ENCODE results near the gene IFT43.

The IFT43 gene

DNA sequence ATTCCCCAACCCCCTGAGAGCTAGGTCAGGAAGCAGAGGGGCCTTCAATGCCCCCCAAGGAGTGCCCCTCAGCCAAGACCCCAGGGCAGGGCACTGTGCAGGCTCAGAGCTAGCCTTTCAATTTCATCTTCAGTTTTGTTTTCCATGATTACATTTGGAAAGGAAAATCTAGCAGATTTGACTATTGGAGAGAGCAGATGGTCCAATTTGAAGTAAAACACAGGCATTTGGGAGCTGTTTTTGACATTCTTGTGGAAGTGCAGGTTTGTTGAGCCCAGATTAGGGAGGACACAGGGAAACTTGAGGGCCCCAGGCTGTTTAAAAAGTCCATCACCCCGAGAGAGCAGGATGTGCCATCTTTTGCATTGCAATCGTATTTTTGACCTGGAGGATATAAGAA, 107.5 kb downstream of the IFT43 start:
- Histone ChIP-seq H3K9ac (ENCODE audit: low read depth, low read length) (no peak overlapping the region), H3K4me3 (ENCODE audit: low read depth, low read length) (no peak overlapping the region), H3K27ac (ENCODE audit: low read depth, low read length) (no peak overlapping the region), H3K36me3 (ENCODE audit: control insufficient read depth, insufficient read depth, low read length) (no peaks in the 10 kb centered on the region), H3K27me3 (ENCODE audit: control insufficient read depth, insufficient read depth, low read length) (no peaks in the 10 kb centered on the region), H3K4me1 (ENCODE audit: control insufficient read depth, insufficient read depth, low read length) (peaks cover 9% of the 10 kb centered on the region), H3K9me3 (ENCODE audit: control insufficient read depth, insufficient read depth, low read length) (no peaks in the 10 kb centered on the region)

- Histone ChIP-seq H3K4me3 (ENCODE audit: low read depth, low read length) (no peak overlapping the region), H3K9ac (ENCODE audit: low read depth, low read length) (no peak overlapping the region), H3K27me3 (ENCODE audit: control insufficient read depth, insufficient read depth, low read length) (no peaks in the 10 kb centered on the region), H3K36me3 (ENCODE audit: control insufficient read depth, insufficient read depth, low read length) (no peaks in the 10 kb centered on the region), H3K9me3 (ENCODE audit: control insufficient read depth, insufficient read depth, low read length) (no peaks in the 10 kb centered on the region), H3K4me1 (ENCODE audit: control insufficient read depth, insufficient read depth, low read length) (no peaks in the 10 kb centered on the region), H3K27ac (ENCODE audit: low read depth, low read length) (no peak overlapping the region)
Measured at GRCh38 chr14:76096257-76096656, 110.7 kb downstream of the IFT43 start.

- H3K4me1 ChIP-seq (ENCODE audit: control insufficient read depth, insufficient read depth, low read length): no peaks in the 10 kb centered on the region
- no peak overlapping the region for H3K9ac ChIP-seq (ENCODE audit: low read depth, low read length)
- no peak overlapping the region for H3K4me3 ChIP-seq (ENCODE audit: low read depth, low read length)
- H3K27ac ChIP-seq (ENCODE audit: low read depth, low read length): no peak overlapping the region
- no peaks in the 10 kb centered on the region for H3K9me3 ChIP-seq (ENCODE audit: control insufficient read depth, insufficient read depth, low read length)
- no peaks in the 10 kb centered on the region for H3K27me3 ChIP-seq (ENCODE audit: control insufficient read depth, insufficient read depth, low read length)
- H3K36me3 ChIP-seq (ENCODE audit: control insufficient read depth, insufficient read depth, low read length): no peaks in the 10 kb centered on the region
Measured at GRCh38 chr14:76097547-76097946, 112.0 kb downstream of the IFT43 start.

- no peak overlapping the region for H3K27ac ChIP-seq (ENCODE audit: low read depth, low read length)
- no peaks in the 10 kb centered on the region for H3K4me1 ChIP-seq (ENCODE audit: control insufficient read depth, insufficient read depth, low read length)
- H3K4me3 ChIP-seq (ENCODE audit: low read depth, low read length): no peak overlapping the region
- no peak overlapping the region for H3K9ac ChIP-seq (ENCODE audit: low read depth, low read length)
- H3K36me3 ChIP-seq (ENCODE audit: control insufficient read depth, insufficient read depth, low read length): no peaks in the 10 kb centered on the region
- H3K9me3 ChIP-seq (ENCODE audit: control insufficient read depth, insufficient read depth, low read length): no peaks in the 10 kb centered on the region
- no peaks in the 10 kb centered on the region for H3K27me3 ChIP-seq (ENCODE audit: control insufficient read depth, insufficient read depth, low read length)
Measured at GRCh38 chr14:76098047-76098446, 112.5 kb downstream of the IFT43 start.

- no peaks in the 10 kb centered on the region for H3K4me1 ChIP-seq (ENCODE audit: control insufficient read depth, insufficient read depth, low read length)
- no peak overlapping the region for H3K27ac ChIP-seq (ENCODE audit: low read depth, low read length)
- no peaks in the 10 kb centered on the region for H3K27me3 ChIP-seq (ENCODE audit: control insufficient read depth, insufficient read depth, low read length)
Measured at GRCh38 chr14:76098916-76099675, 113.5 kb downstream of the IFT43 start.

GRCh38 chr14:76100236-76100635, 114.7 kb downstream of the IFT43 start:
- Histone ChIP-seq H3K36me3 (ENCODE audit: control insufficient read depth, insufficient read depth, low read length) (no peaks in the 10 kb centered on the region), H3K9ac (ENCODE audit: low read depth, low read length) (no peak overlapping the region), H3K27ac (ENCODE audit: low read depth, low read length) (no peak overlapping the region), H3K9me3 (ENCODE audit: control insufficient read depth, insufficient read depth, low read length) (no peaks in the 10 kb centered on the region), H3K27me3 (ENCODE audit: control insufficient read depth, insufficient read depth, low read length) (no peaks in the 10 kb centered on the region), H3K4me3 (ENCODE audit: low read depth, low read length) (no peak overlapping the region), H3K4me1 (ENCODE audit: control insufficient read depth, insufficient read depth, low read length) (no peaks in the 10 kb centered on the region; the same call in 1 of the 2 replicates)

More at GRCh38 chr14:76098916-76099675, 113.5 kb downstream of the IFT43 start:
- Histone ChIP-seq H3K36me3 (ENCODE audit: control insufficient read depth, insufficient read depth, low read length) (no peaks in the 10 kb centered on the region), H3K4me3 (ENCODE audit: low read depth, low read length) (no peak overlapping the region), H3K9ac (ENCODE audit: low read depth, low read length) (no peak overlapping the region), H3K9me3 (ENCODE audit: control insufficient read depth, insufficient read depth, low read length) (no peaks in the 10 kb centered on the region)

DNA sequence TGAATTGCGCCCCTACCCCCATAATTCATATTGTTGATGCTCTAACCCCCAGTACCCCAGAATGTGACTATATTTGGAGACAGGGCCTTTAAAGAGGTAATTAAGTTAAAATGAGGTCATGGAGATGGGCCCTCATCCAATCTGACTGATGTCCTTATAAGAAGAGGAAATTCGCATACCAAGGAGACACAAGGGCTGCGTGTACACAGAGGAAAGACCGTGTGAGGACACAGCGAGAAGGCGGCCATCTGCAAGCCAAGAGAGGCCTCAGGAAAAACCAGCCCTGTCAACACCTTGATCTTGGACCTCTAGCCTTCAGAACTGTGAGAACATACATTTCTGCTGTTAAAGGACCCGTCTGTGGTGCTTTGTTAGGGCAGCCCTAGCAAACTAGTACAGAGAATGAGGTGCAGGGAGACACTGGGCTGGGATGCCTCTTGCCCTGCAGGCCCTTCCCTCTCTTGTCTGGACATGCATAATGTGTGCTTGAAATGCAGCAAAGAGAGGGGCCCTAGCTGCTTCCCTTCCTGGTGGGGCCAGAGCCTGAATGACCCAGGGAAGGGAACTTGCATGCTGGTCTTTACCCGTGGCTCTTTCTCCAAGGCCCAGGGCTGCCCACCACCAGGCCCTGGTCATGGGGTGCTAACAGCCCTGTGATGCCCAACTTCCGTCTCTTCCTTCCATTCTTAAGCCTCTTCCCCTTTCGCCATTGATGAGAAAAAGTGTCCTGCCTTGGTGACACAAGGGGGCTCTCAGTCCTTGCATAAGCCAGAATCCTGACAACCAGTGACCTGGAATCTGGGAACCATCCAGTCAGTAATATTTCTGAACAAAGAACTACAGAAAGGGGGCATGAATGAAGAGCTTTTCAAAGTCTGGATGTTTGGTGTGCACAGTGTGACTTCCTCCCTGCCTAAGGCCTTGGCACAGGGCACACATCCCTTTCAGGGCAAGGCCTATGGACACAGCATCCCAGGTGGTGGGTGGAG, 116.1 kb downstream of the IFT43 start:
- Histone ChIP-seq H3K4me3 (ENCODE audit: low read depth, low read length) (no peak overlapping the region), H3K36me3 (ENCODE audit: control insufficient read depth, insufficient read depth, low read length) (no peaks in the 10 kb centered on the region), H3K9ac (ENCODE audit: low read depth, low read length) (no peak overlapping the region), H3K9me3 (ENCODE audit: control insufficient read depth, insufficient read depth, low read length) (no peaks in the 10 kb centered on the region), H3K27me3 (ENCODE audit: control insufficient read depth, insufficient read depth, low read length) (no peaks in the 10 kb centered on the region; the same call in 1 of the 2 replicates), H3K4me1 (ENCODE audit: control insufficient read depth, insufficient read depth, low read length) (no peaks in the 10 kb centered on the region; the same call in 1 of the 2 replicates), H3K27ac (ENCODE audit: low read depth, low read length) (no peak overlapping the region)

DNA sequence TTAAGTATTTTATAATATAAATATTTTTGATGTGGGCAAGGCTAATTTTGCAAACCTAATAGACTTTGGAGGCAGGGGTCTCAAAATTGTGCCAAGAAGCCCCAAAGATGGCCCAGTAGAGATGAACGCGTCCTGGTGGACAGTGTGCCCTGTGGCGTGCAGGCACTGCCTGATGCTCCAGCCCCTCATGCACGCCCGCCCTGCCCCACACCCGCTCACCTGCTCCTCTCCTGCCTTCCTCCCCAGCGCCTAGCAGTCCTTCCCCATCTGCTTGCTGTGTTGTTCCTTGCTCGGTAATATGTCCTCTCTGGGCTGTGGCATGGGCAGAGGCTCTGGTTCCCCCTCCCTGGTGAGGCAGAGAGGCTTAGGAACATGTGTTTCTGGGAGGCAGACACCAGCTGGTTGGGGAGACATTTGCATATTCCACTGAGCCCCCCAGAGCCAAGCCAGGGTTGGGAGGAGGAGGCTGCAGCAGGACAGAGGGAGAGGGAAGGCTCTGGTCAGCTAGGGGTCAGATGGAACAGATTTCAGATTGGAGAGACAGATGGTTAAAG, 119.3 kb downstream of the IFT43 start:
- Histone ChIP-seq H3K27me3 (ENCODE audit: control insufficient read depth, insufficient read depth, low read length) (no peaks in the 10 kb centered on the region; the same call in 1 of the 2 replicates), H3K9me3 (ENCODE audit: control insufficient read depth, insufficient read depth, low read length) (no peaks in the 10 kb centered on the region), H3K9ac (ENCODE audit: low read depth, low read length) (no peak overlapping the region), H3K27ac (ENCODE audit: low read depth, low read length) (no peak overlapping the region), H3K4me3 (ENCODE audit: low read depth, low read length) (no peak overlapping the region), H3K4me1 (ENCODE audit: control insufficient read depth, insufficient read depth, low read length) (no peaks in the 10 kb centered on the region; the same call in 1 of the 2 replicates), H3K36me3 (ENCODE audit: control insufficient read depth, insufficient read depth, low read length) (no peaks in the 10 kb centered on the region)

DNA sequence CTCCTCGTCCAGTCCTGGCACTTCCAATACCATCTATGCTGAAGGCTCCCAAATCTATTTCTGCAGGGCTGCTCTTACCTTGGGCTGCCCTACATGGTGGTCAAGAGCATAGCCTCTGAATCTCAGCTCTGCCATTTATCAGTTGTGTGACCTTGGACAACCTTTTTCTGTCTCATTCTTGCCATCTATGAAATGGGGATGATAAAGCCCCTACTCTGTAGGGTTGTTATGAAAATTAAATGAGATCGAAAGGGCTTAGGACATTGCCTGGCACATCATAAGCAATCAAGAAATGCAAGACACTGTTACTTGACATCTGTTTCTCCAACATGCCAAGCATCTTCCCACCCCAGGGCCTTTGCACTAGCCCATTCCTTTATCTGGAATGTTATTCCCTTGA, 120.6 kb downstream of the IFT43 start:
- Histone ChIP-seq H3K27me3 (ENCODE audit: control insufficient read depth, insufficient read depth, low read length) (no peaks in the 10 kb centered on the region; the same call in 1 of the 2 replicates), H3K9ac (ENCODE audit: low read depth, low read length) (no peak overlapping the region)

GRCh38 chr14:76109087-76109880, 123.7 kb downstream of the IFT43 start:
- Histone ChIP-seq H3K4me3 (ENCODE audit: low read depth, low read length) (no peak overlapping the region), H3K9me3 (ENCODE audit: control insufficient read depth, insufficient read depth, low read length) (no peaks in the 10 kb centered on the region), H3K4me1 (ENCODE audit: control insufficient read depth, insufficient read depth, low read length) (peaks cover 17% of the 10 kb centered on the region), H3K9ac (ENCODE audit: low read depth, low read length) (no peak overlapping the region), H3K27ac (ENCODE audit: low read depth, low read length) (no peak overlapping the region), H3K36me3 (ENCODE audit: control insufficient read depth, insufficient read depth, low read length) (no peaks in the 10 kb centered on the region), H3K27me3 (ENCODE audit: control insufficient read depth, insufficient read depth, low read length) (peaks cover 1% of the 10 kb centered on the region; the same call in 1 of the 2 replicates)

More for the DNA sequence above, 120.6 kb downstream of the IFT43 start:
- Histone ChIP-seq H3K9me3 (ENCODE audit: control insufficient read depth, insufficient read depth, low read length) (no peaks in the 10 kb centered on the region), H3K36me3 (ENCODE audit: control insufficient read depth, insufficient read depth, low read length) (no peaks in the 10 kb centered on the region), H3K4me3 (ENCODE audit: low read depth, low read length) (no peak overlapping the region), H3K4me1 (ENCODE audit: control insufficient read depth, insufficient read depth, low read length) (no peaks in the 10 kb centered on the region; the same call in 1 of the 2 replicates), H3K27ac (ENCODE audit: low read depth, low read length) (no peak overlapping the region)
